H1 (cell line): ENCODE data around the gene MARS1. TPM values are rescaled to one million over a fixed set of nuclear protein-coding genes. Genes with fewer than 3 reads are reported as not detected.

Experiments used
- CTCF ChIA-PET: fragments of 300-600 bp; sonication (Branson Sonifier 250); formaldehyde crosslinking; loops from one replicate; lab custom pipeline; 2021; ENCODE audit not compliant: partially characterized antibody; lab: Charles Lee
- POLR2A ChIA-PET: fragments of 300-600 bp; sonication (Branson Sonifier 250); formaldehyde crosslinking; loops from one replicate; lab custom pipeline; 2021; ENCODE audit warnings: inconsistent platforms; ENCODE audit not compliant: partially characterized antibody; lab: Charles Lee
- DNase-seq, 2 experiments: peaks; one replicate each; pipeline versions ENCODE4 v3.0.0 to v3.0.0-alpha.2; 2010 to 2022; ENCODE audit warnings: low spot score in 2 of 2, low read depth in 1 of 2, mixed read lengths in 1 of 2
- FAIRE-seq: peaks from 2 replicates; lab custom pipeline; 2011; peaks lifted over from hg19 to GRCh38; lab: Jason Lieb, UNC
- H2AFZ ChIP-seq: 2 replicates; pipeline ENCODE4 v1.8.1; 2012; ENCODE audit warnings: low read length, inconsistent platforms
- H2AK5ac ChIP-seq: 2 replicates; pipeline ENCODE4 v1.6.1; 2013; ENCODE audit warnings: low read depth, low read length
- H2BK120ac ChIP-seq: replicated peaks from 2 replicates; pipeline ENCODE3; 2013; ENCODE audit warnings: low read depth, low read length, inconsistent platforms
- H2BK12ac ChIP-seq: 2 replicates; pipeline ENCODE4 v1.6.1; 2013; ENCODE audit warnings: low read depth, low read length
- H2BK15ac ChIP-seq: 2 replicates; pipeline ENCODE4 v1.6.1; 2013; ENCODE audit warnings: low read length
- H2BK20ac ChIP-seq: 2 replicates; pipeline ENCODE4 v1.6.1; 2013; ENCODE audit warnings: low read length
- H2BK5ac ChIP-seq: 2 replicates; pipeline ENCODE4 v1.6.1; 2013; ENCODE audit warnings: low read depth, low read length
- H3K14ac ChIP-seq: 2 replicates; pipeline ENCODE4 v1.6.1; 2013; ENCODE audit warnings: inconsistent platforms; ENCODE audit not compliant: insufficient read length
- H3K18ac ChIP-seq: 2 replicates; pipeline ENCODE4 v1.6.1; 2013; ENCODE audit warnings: low read length; ENCODE audit errors: extremely low read depth
- H3K23ac ChIP-seq: 2 replicates; pipeline ENCODE4 v1.6.1; 2013; ENCODE audit warnings: inconsistent platforms; ENCODE audit not compliant: insufficient read length
- H3K23me2 ChIP-seq: 2 replicates; pipeline ENCODE4 v1.6.1; 2013; ENCODE audit warnings: low read depth, low read length
- H3K27ac ChIP-seq: 2 replicates; pipeline ENCODE4 v1.6.1; 2011; ENCODE audit warnings: low read depth, low read length, inconsistent platforms
- H3K27me3 ChIP-seq, 4 experiments: replicated peaks in 1 of 4; 1 replicate in 1 of 4; 2 replicates in 3 of 4; pipeline versions ENCODE4 v1.6.1 to v1.8.1; 2011 to 2013; ENCODE audit warnings: low read length in 3 of 4, mild to moderate bottlenecking in 3 of 4, inconsistent platforms in 2 of 4, mixed read lengths in 2 of 4, moderate library complexity in 1 of 4; ENCODE audit not compliant: control insufficient read depth in 3 of 4, insufficient read depth in 3 of 4; ENCODE audit errors: extremely low read depth in 1 of 4
- H3K36me3 ChIP-seq, 4 experiments: 2 replicates each; pipeline versions ENCODE4 v1.6.1 to v1.8.1; 2011 to 2013; ENCODE audit warnings: mild to moderate bottlenecking in 4 of 4, low read length in 3 of 4, moderate library complexity in 2 of 4, control low read depth in 1 of 4, inconsistent platforms in 1 of 4; ENCODE audit not compliant: insufficient read depth in 4 of 4, control insufficient read depth in 2 of 4
- H3K4ac ChIP-seq: replicated peaks from 2 replicates; pipeline ENCODE3; 2013; ENCODE audit warnings: low read length, low read depth, mixed read lengths, inconsistent platforms; ENCODE audit not compliant: insufficient read length
- H3K4me1 ChIP-seq, 4 experiments: replicated peaks in 1 of 4; 1 replicate in 1 of 4; 2 replicates in 3 of 4; pipeline versions ENCODE4 v1.6.1 to v1.8.1; 2011 to 2013; ENCODE audit warnings: low read length in 3 of 4, inconsistent platforms in 2 of 4, mixed read lengths in 1 of 4; ENCODE audit not compliant: insufficient read depth in 4 of 4, control insufficient read depth in 3 of 4
- H3K4me2 ChIP-seq, 2 experiments: 2 replicates each; pipeline versions ENCODE4 v1.6.1 to v1.8.1; 2011 to 2013; ENCODE audit warnings: low read depth in 2 of 2, low read length in 2 of 2, control low read depth in 1 of 2, inconsistent platforms in 1 of 2, mild to moderate bottlenecking in 1 of 2; ENCODE audit not compliant: insufficient read depth in 1 of 2
- H3K4me3 ChIP-seq, 4 experiments: fragments of 200-600, 300-600 bp in 1 of 4; sonication (generic), shearing (Covaris generic), sonication (Bioruptor Twin) in 1 of 4; 2 replicates each; pipeline versions ENCODE4 v1.5.1 to v1.8.1; 2011 to 2016; ENCODE audit warnings: low read length in 4 of 4, low read depth in 3 of 4, control low read depth in 2 of 4, inconsistent platforms in 2 of 4, mild to moderate bottlenecking in 2 of 4, mixed read lengths in 1 of 4, moderate library complexity in 1 of 4; ENCODE audit not compliant: insufficient read depth in 2 of 4; ENCODE audit errors: extremely low read depth in 1 of 4
- H3K56ac ChIP-seq: replicated peaks from 2 replicates; pipeline ENCODE3; 2013; ENCODE audit warnings: low read depth, mild to moderate bottlenecking, mixed read lengths, low read length, inconsistent platforms; ENCODE audit not compliant: insufficient read length
- H3K79me1 ChIP-seq: 2 replicates; pipeline ENCODE4 v1.6.1; 2013; ENCODE audit warnings: low read depth, low read length, control low read depth
- H3K79me2 ChIP-seq, 2 experiments: 2 replicates each; pipeline versions ENCODE4 v1.6.1 to v1.8.1; 2012 to 2013; ENCODE audit warnings: low read length in 2 of 2, mild to moderate bottlenecking in 2 of 2, inconsistent platforms in 1 of 2; ENCODE audit not compliant: insufficient read depth in 2 of 2, control insufficient read depth in 1 of 2
- H3K9ac ChIP-seq, 4 experiments: replicated peaks in 1 of 4; 1 replicate in 1 of 4; 2 replicates in 3 of 4; pipeline versions ENCODE4 v1.6.1 to v1.8.1; 2011 to 2013; ENCODE audit warnings: low read depth in 3 of 4, low read length in 3 of 4, control low read depth in 2 of 4, mild to moderate bottlenecking in 2 of 4, moderate library complexity in 2 of 4, inconsistent platforms in 1 of 4; ENCODE audit errors: extremely low read depth in 1 of 4
- H3K9me3 ChIP-seq, 2 experiments: 2 replicates each; pipeline versions ENCODE4 v1.6.1 to v1.8.1; 2012 to 2013; ENCODE audit warnings: mild to moderate bottlenecking in 2 of 2, moderate library complexity in 2 of 2, control low read depth in 1 of 2, inconsistent platforms in 1 of 2, low read depth in 1 of 2, low read length in 1 of 2, mixed read lengths in 1 of 2; ENCODE audit not compliant: insufficient read depth in 2 of 2
- H4K20me1 ChIP-seq, 2 experiments: replicated peaks in 1 of 2; 2 replicates each; pipeline versions ENCODE3 to v1.8.1; 2011 to 2013; ENCODE audit warnings: inconsistent platforms in 2 of 2, low read length in 2 of 2, mild to moderate bottlenecking in 1 of 2; ENCODE audit not compliant: insufficient read depth in 2 of 2, control insufficient read depth in 1 of 2
- H4K5ac ChIP-seq: 2 replicates; pipeline ENCODE4 v1.6.1; 2013; ENCODE audit warnings: low read length, low read depth, mixed read lengths, inconsistent platforms; ENCODE audit not compliant: insufficient read length
- H4K8ac ChIP-seq: 2 replicates; pipeline ENCODE4 v1.8.0; 2013; ENCODE audit warnings: mild to moderate bottlenecking, moderate library complexity, low read length, inconsistent platforms; ENCODE audit not compliant: insufficient read depth; ENCODE audit errors: extremely low read depth
- H4K91ac ChIP-seq: replicated peaks from 2 replicates; pipeline ENCODE3; 2013; ENCODE audit warnings: low read length, mixed read lengths, inconsistent platforms; ENCODE audit not compliant: insufficient read length
- ASH2L ChIP-seq: fragments of 200-600, 300-600 bp; sonication (generic); IDR thresholded peaks from one replicate; pipeline ENCODE4 v1.7.1; 2017; ENCODE audit warnings: low read length
- CBX8 ChIP-seq: fragments of 300-800, 300-1000 bp; sonication (generic); IDR thresholded peaks from 2 replicates; pipeline ENCODE4 v1.7.1; 2016; ENCODE audit warnings: low read depth, low read length, borderline replicate concordance
- CHD2 ChIP-seq: IDR thresholded peaks from 2 replicates; pipeline ENCODE4 v1.6.1; 2012; ENCODE audit warnings: low read length, improper control_type of control experiment
- CREB1 ChIP-seq: IDR thresholded peaks from 2 replicates; pipeline ENCODE4 v1.6.1; 2012; ENCODE audit warnings: inconsistent platforms
- JUND ChIP-seq: IDR thresholded peaks from 2 replicates; pipeline ENCODE4 v1.6.1; 2011; ENCODE audit warnings: mild to moderate bottlenecking, improper control_type of control experiment, low read length
- SIN3A ChIP-seq, 2 experiments: IDR thresholded peaks in 1 of 2; conservative IDR thresholded peaks in 1 of 2; 2 replicates each; pipeline ENCODE4 v1.6.1; 2011 to 2012; ENCODE audit warnings: low read length in 2 of 2, improper control_type of control experiment in 1 of 2, low read depth in 1 of 2, mild to moderate bottlenecking in 1 of 2
- TAF1 ChIP-seq: IDR thresholded peaks from 2 replicates; pipeline ENCODE4 v1.6.1; 2011; ENCODE audit warnings: mild to moderate bottlenecking, low read depth, low read length
- TEAD4 ChIP-seq: IDR thresholded peaks from 2 replicates; pipeline ENCODE4 v1.6.1; 2012; ENCODE audit warnings: low read depth, low read length, inconsistent platforms, mixed read lengths
- YY1 ChIP-seq: IDR thresholded peaks from 2 replicates; pipeline ENCODE4 v1.6.1; 2011; ENCODE audit warnings: low read depth, mild to moderate bottlenecking, low read length
- WGBS, 2 experiments: shearing (Covaris generic) in 1 of 2; methylation state at CpG; one replicate each; pipeline versions ENCODE4 v1.1.6 to v1.1.7; 2013 to 2015; ENCODE audit warnings: low lambda C conversion rate in 2 of 2, mixed read lengths in 2 of 2, inconsistent platforms in 1 of 2, low coverage in 1 of 2, missing lambda C conversion rate in 1 of 2; ENCODE audit not compliant: insufficient replicate concordance in 2 of 2, insufficient coverage in 1 of 2, insufficient read length in 1 of 2; ENCODE audit errors: extremely low coverage in 1 of 2, missing lambda C conversion rate in 1 of 2; 5-methylcytosine and 5-hydroxymethylcytosine counted together
- polyA plus RNA-seq, 7 experiments: library from polyadenylated mRNA; depleted of rRNA in 3 of 7; stranded (reverse) in 5 of 7; unstranded in 2 of 7; fragments of >200 nt in 5 of 7; fragments of 200-250 nt in 2 of 7; gene quantifications; 1 replicate in 5 of 7; 2 replicates in 1 of 7; 4 replicates in 1 of 7; pipeline versions ENCODE4 v1.2.1 to v1.2.3, GENCODE V29; 2011 to 2013; ENCODE audit warnings: missing spikeins in 2 of 7, mixed read lengths in 2 of 7
- total RNA-seq: library from RNA; stranded (reverse); fragmentation: NEBNext Ultra II Directional; extraction: Animal tissue kit (Norgen Biotek cat#: 25700); gene quantifications from 2 replicates; pipeline ENCODE4 v1.2.1, GENCODE V29; 2021
- TF ChIP-seq, protein P1 (sequence below): IDR thresholded peaks from 2 replicates; pipeline ENCODE4 v1.6.1; 2012; ENCODE audit warnings: inconsistent platforms
- TF ChIP-seq, protein P2 (sequence below): IDR thresholded peaks from 2 replicates; pipeline ENCODE4 v1.6.1; 2012; ENCODE audit warnings: inconsistent platforms

MARS1 gene
- total and polyA plus RNA-seq, 2 of the 8 experiments (the other 6 are each of a cell fraction or from before 2014, with no cell fraction given) = 194 to 407 TPM

DNA sequence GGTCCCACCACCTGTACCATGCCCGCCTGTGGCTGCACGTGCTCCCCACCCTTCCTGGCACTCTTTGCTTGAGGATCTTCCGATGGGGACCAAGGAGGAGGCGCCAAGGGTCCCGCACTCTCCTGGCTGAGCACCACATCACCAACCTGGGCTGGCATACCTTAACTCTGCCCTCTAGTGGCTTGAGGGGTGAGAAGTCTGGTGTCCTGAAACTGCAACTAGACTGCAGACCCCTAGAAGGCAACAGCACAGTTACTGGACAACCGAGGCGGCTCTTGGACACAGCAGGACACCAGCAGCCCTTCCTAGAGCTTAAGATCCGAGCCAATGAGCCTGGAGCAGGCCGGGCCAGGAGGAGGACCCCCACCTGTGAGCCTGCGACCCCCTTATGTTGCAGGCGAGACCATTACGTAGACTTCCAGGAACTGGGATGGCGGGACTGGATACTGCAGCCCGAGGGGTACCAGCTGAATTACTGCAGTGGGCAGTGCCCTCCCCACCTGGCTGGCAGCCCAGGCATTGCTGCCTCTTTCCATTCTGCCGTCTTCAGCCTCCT, 31.6 kb upstream of the MARS1 start:
- peak overlapping the region; percentile 85; the same call in 1 of the 2 replicates for H2AK5ac ChIP-seq
- H3K9ac ChIP-seq = peak overlapping the region in 3 of 4 experiments; percentile 0 to 59 (median 45); a peak in 4 of 7 replicates
- 33% methylated on average over 15 of the region's 15 CpGs; no CpG with 5 or more reads in 1 of the 2 experiments for WGBS, 2 experiments
- peak overlapping the region; percentile 38; the same call in 1 of the 2 replicates for H2BK20ac ChIP-seq
- H2BK12ac ChIP-seq = peak overlapping the region; percentile 93
- H4K8ac ChIP-seq = no peak overlapping the region
- peaks cover 14% of the 10 kb centered on the region for H3K23me2 ChIP-seq
- CTCF ChIA-PET = interaction anchor here (0.6 to 18.5 kb wide), 38 partner anchors 8 to 773 kb away, joined by 3 to 478 read pairs (median 5); partner anchors contain the start of genes ARHGAP9, DDIT3, INHBC and MARS1
- peak overlapping the region; percentile 48 for H3K4ac ChIP-seq
- H3K36me3 ChIP-seq = peaks cover 0 to 4% (median 0%) of the 10 kb centered on the region in 4 experiments; a peak in 1 of 8 replicates
- peaks cover 0 to 31% (median 20%) of the 10 kb centered on the region in 4 experiments; a peak in 6 of 7 replicates for H3K4me1 ChIP-seq
- FAIRE-seq = peak; percentile 45
- no peak overlapping the region for H3K14ac ChIP-seq
- H3K27ac ChIP-seq = no peak overlapping the region
- peak overlapping the region; percentile 96 for H3K18ac ChIP-seq
- H3K4me2 ChIP-seq = peak overlapping the region; percentile 95
- no peak overlapping the region for H2AFZ ChIP-seq
- no peaks in the 10 kb centered on the region for H3K27me3 ChIP-seq
- H4K20me1 ChIP-seq = no peaks in the 10 kb centered on the region
- H3K23ac ChIP-seq = no peak overlapping the region
- H2BK120ac ChIP-seq = no peak overlapping the region
- peak overlapping the region; percentile 59 for H4K91ac ChIP-seq
- peak overlapping the region; percentile 39 for H4K5ac ChIP-seq
- H3K9me3 ChIP-seq = no peaks in the 10 kb centered on the region
- peak overlapping the region; percentile 81; the same call in 1 of the 2 replicates for H2BK5ac ChIP-seq
- H3K79me2 ChIP-seq = peaks cover 0 to 16% of the 10 kb centered on the region in 2 experiments; a peak in 1 of 4 replicates
- POLR2A ChIA-PET = interaction anchor here (0.6 to 11.2 kb wide), 38 partner anchors 8 to 232 kb away, joined by 3 to 168 read pairs (median 6); partner anchors contain the start of genes INHBC, MBD6, R3HDM2 and SHMT2
- peak in 1 of 2 experiments; percentile 80 for DNase-seq
- peak overlapping the region; percentile 84; the same call in 1 of the 2 replicates for H2BK15ac ChIP-seq
- H3K4me3 ChIP-seq = peak overlapping the region; percentile 33 to 91 (median 50)
- H3K56ac ChIP-seq = no peak overlapping the region
- H3K79me1 ChIP-seq = no peaks in the 10 kb centered on the region
- TF ChIP-seq TEAD4 = peak; percentile 63
- TF ChIP-seq YY1 = 0 out of 2 replicates have a peak, but pooled peaks have one; percentile 22
- TF ChIP-seq CREB1 = peak; percentile 47; the same call in 1 of the 2 replicates
- TF ChIP-seq JUND = no peak
- TF ChIP-seq, protein P1, sequence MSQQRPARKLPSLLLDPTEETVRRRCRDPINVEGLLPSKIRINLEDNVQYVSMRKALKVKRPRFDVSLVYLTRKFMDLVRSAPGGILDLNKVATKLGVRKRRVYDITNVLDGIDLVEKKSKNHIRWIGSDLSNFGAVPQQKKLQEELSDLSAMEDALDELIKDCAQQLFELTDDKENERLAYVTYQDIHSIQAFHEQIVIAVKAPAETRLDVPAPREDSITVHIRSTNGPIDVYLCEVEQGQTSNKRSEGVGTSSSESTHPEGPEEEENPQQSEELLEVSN = peak; percentile 83
- no peak for TF ChIP-seq ASH2L
- TF ChIP-seq, protein P2, sequence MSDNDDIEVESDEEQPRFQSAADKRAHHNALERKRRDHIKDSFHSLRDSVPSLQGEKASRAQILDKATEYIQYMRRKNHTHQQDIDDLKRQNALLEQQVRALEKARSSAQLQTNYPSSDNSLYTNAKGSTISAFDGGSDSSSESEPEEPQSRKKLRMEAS = peak; percentile 91
- TF ChIP-seq SIN3A (conservative IDR thresholded peaks at IDR 0.05 in 1 of 2, IDR thresholded peaks at IDR 0.05 in 1 of 2; ENCODE audit: low read depth in 1 of 2, low read length in 2 of 2) = 0 out of 4 replicates have a peak, but pooled peaks of 1 of the 2 experiments have one; percentile 8
- TF ChIP-seq CHD2 = no peak
- TF ChIP-seq CBX8 = no peak
- peak; percentile 32; the same call in 1 of the 2 replicates for TF ChIP-seq TAF1
